ENCODE measurements around the gene CCNY. TPM values are rescaled to one million over a fixed set of nuclear protein-coding genes. Genes with fewer than 3 reads are reported as not detected.
A peak's percentile ranks its signal among the peaks of the same experiment; 100 is the strongest.

Gene CCNY
- total RNA-seq, 1 experiment from 2014 or later, result 122 TPM

- H3K4me3 ChIP-seq (ENCODE audit: low read depth, low read length), result no peak overlapping the region
- ChIA-PET CTCF (interaction anchor here (1.1 to 2.2 kb wide), 6 partner anchors 11 to 1166 kb away, joined by 3 to 14 read pairs (median 4); no protein-coding TSS in a partner anchor), POLR2A (no interaction called here)
- H3K4me1 ChIP-seq, result peaks cover 34% of the 10 kb centered on the region
- no peaks in the 10 kb centered on the region for H3K36me3 Mint-ChIP-seq (ENCODE audit: insufficient read depth, unreplicated experiment)
- BruUV-seq (replicated peaks), result no TSS peak
- no peaks in the 10 kb centered on the region for H3K36me3 ChIP-seq (ENCODE audit: control insufficient read depth, insufficient read depth, low read length)
- H3K4me3 Mint-ChIP-seq (ENCODE audit: unreplicated experiment), result no peak overlapping the region
- H3K27ac Mint-ChIP-seq (ENCODE audit: unreplicated experiment), result no peak overlapping the region
- intact Hi-C loops (cut with micrococcal nuclease; ENCODE audit: unreplicated experiment), result no loop called here
- DNase-seq, result no peak
- TF ChIP-seq CTCF (IDR thresholded peaks at IDR 0.05; ENCODE audit: insufficient read depth in 1 of 2, low read depth in 1 of 2, low read length in 1 of 2, severe bottlenecking in 1 of 2, unreplicated experiment in 1 of 2), result no peak
- no peaks in the 10 kb centered on the region for H3K27me3 Mint-ChIP-seq (ENCODE audit: insufficient read depth, unreplicated experiment)
- H3K9me3 Mint-ChIP-seq (ENCODE audit: unreplicated experiment), result peaks cover 10% of the 10 kb centered on the region
- peaks cover 14% of the 10 kb centered on the region; the same call in 1 of the 2 replicates for H3K9me3 ChIP-seq
- no peaks in the 10 kb centered on the region for H3K27me3 ChIP-seq (replicated peaks; ENCODE audit: control insufficient read depth, insufficient read depth, low read length)
- H3K4me1 Mint-ChIP-seq (ENCODE audit: low read depth, unreplicated experiment), result peaks cover 28% of the 10 kb centered on the region
Observed at GRCh38 chr10:35613107-35613440, 276.8 kb downstream of the CCNY start.

- TF ChIP-seq CTCF (IDR thresholded peaks at IDR 0.05; ENCODE audit: insufficient read depth in 1 of 2, low read depth in 1 of 2, low read length in 1 of 2, severe bottlenecking in 1 of 2, unreplicated experiment in 1 of 2), result peak; percentile 41 to 47
- no peaks in the 10 kb centered on the region for H3K27me3 Mint-ChIP-seq (ENCODE audit: insufficient read depth, unreplicated experiment)
- H3K36me3 Mint-ChIP-seq (ENCODE audit: insufficient read depth, unreplicated experiment), result no peaks in the 10 kb centered on the region
- Histone ChIP-seq H3K9me3 (peaks cover 14% of the 10 kb centered on the region; the same call in 1 of the 2 replicates), H3K36me3 (ENCODE audit: control insufficient read depth, insufficient read depth, low read length) (no peaks in the 10 kb centered on the region), H3K27me3 (replicated peaks; ENCODE audit: control insufficient read depth, insufficient read depth, low read length) (no peaks in the 10 kb centered on the region), H3K4me3 (ENCODE audit: low read depth, low read length) (no peak overlapping the region), H3K4me1 (peaks cover 34% of the 10 kb centered on the region)
- ChIA-PET CTCF (interaction anchor here (0.6 to 2.2 kb wide), 4 partner anchors 19 to 1166 kb away, joined by 3 to 14 read pairs (median 6); no protein-coding TSS in a partner anchor), POLR2A (no interaction called here)
- H3K27ac Mint-ChIP-seq (ENCODE audit: unreplicated experiment), result no peak overlapping the region
- no TSS peak for BruUV-seq (replicated peaks)
- H3K4me1 Mint-ChIP-seq (ENCODE audit: low read depth, unreplicated experiment), result peaks cover 28% of the 10 kb centered on the region
- peak in 1 of 2 experiments; percentile 30 for DNase-seq
- H3K9me3 Mint-ChIP-seq (ENCODE audit: unreplicated experiment), result peaks cover 10% of the 10 kb centered on the region
- intact Hi-C loops (cut with micrococcal nuclease; ENCODE audit: unreplicated experiment), result no loop called here
- no peak overlapping the region for H3K4me3 Mint-ChIP-seq (ENCODE audit: unreplicated experiment)
Observed at GRCh38 chr10:35613597-35614226, 277.4 kb downstream of the CCNY start.

- DNase-seq, result peak in 1 of 2 experiments; percentile 13
- H3K4me1 ChIP-seq, result peaks cover 34% of the 10 kb centered on the region
- peaks cover 13% of the 10 kb centered on the region; the same call in 1 of the 2 replicates for H3K9me3 ChIP-seq
- no peaks in the 10 kb centered on the region for H3K27me3 Mint-ChIP-seq (ENCODE audit: insufficient read depth, unreplicated experiment)
- H3K36me3 Mint-ChIP-seq (ENCODE audit: insufficient read depth, unreplicated experiment), result no peaks in the 10 kb centered on the region
- H3K4me3 Mint-ChIP-seq (ENCODE audit: unreplicated experiment), result no peak overlapping the region
- no peak overlapping the region for H3K4me3 ChIP-seq (ENCODE audit: low read depth, low read length)
- peaks cover 28% of the 10 kb centered on the region for H3K4me1 Mint-ChIP-seq (ENCODE audit: low read depth, unreplicated experiment)
- no peak for TF ChIP-seq CTCF (IDR thresholded peaks at IDR 0.05; ENCODE audit: insufficient read depth in 1 of 2, low read depth in 1 of 2, low read length in 1 of 2, severe bottlenecking in 1 of 2, unreplicated experiment in 1 of 2)
- peaks cover 15% of the 10 kb centered on the region for H3K9me3 Mint-ChIP-seq (ENCODE audit: unreplicated experiment)
- no peaks in the 10 kb centered on the region for H3K27me3 ChIP-seq (replicated peaks; ENCODE audit: control insufficient read depth, insufficient read depth, low read length)
- ChIA-PET CTCF (interaction anchor here (0.6 to 2.2 kb wide), 4 partner anchors 18 to 1165 kb away, joined by 3 to 14 read pairs (median 6); no protein-coding TSS in a partner anchor), POLR2A (no interaction called here)
- BruUV-seq (replicated peaks), result no TSS peak
- intact Hi-C loops (cut with micrococcal nuclease; ENCODE audit: unreplicated experiment), result no loop called here
- no peak overlapping the region for H3K27ac Mint-ChIP-seq (ENCODE audit: unreplicated experiment)
- H3K36me3 ChIP-seq (ENCODE audit: control insufficient read depth, insufficient read depth, low read length), result no peaks in the 10 kb centered on the region
Observed at GRCh38 chr10:35614312-35614711, 278.0 kb downstream of the CCNY start.

Other genes with a start within 250 kb of the CCNY start
- 66.8 and 68.0 TPM in 2 replicates for gene CUL2, start 246.2 kb upstream of the CCNY start, total RNA-seq (2022)
- gene CREM, start 209.7 kb upstream of the CCNY start, total RNA-seq (2022), result 24.7 and 26.1 TPM in 2 replicates

Data from Caco-2 (cell line).